HepG2 (cell line): ENCODE data around the gene SHOX. TPM values are rescaled to one million over a fixed set of nuclear protein-coding genes. Genes with fewer than 3 reads are reported as not detected.
"Not testable (repeated sequence)": the region's sequence is repeated elsewhere in the genome, so short reads cannot be mapped to it uniquely, and the experiment has no call there.

Experiments used
- ATAC-seq: fragments of 200-7000 bp; cut with Tn5 transposase; 3 replicates; pipeline ENCODE4 v1.9.1; 2020; ENCODE audit warnings: mild to moderate bottlenecking, moderate library complexity
- BruUV-seq: library from RNA; stranded (reverse); fragments of 400-500 nt; replicated peaks from 2 replicates; lab custom pipeline; 2021; lab: Mats Ljungman, UMichigan
- CTCF ChIA-PET: fragments of 300-600 bp; formaldehyde crosslinking; extraction: SDS; loops from one replicate; lab custom pipeline; 2021; ENCODE audit warnings: low total read pairs, inconsistent platforms, low intra/inter-chr PET ratio; lab: Yijun Ruan, JAX
- POLR2A ChIA-PET: fragments of 350-600 bp; sonication (Branson Sonifier 250); formaldehyde crosslinking; loops from one replicate; lab custom pipeline; 2020; ENCODE audit warnings: antibody characterized with exemption, inconsistent platforms; lab: Yijun Ruan, JAX
- DNase-seq: peaks from one replicate; pipeline ENCODE4 v3.0.0-alpha.2; 2015; ENCODE audit warnings: low spot score
- FAIRE-seq: peaks from 3 replicates; lab custom pipeline; 2011; peaks lifted over from hg19 to GRCh38; lab: Jason Lieb, UNC
- H2AFZ ChIP-seq: one replicate; pipeline ENCODE4 v1.6.1; 2011; ENCODE audit warnings: low read length, inconsistent platforms
- H3K27ac ChIP-seq: fragments of 300-600 bp; 3 replicates; pipeline ENCODE4 v1.8.0; 2011; ENCODE audit warnings: mixed run types, mild to moderate bottlenecking, mixed read lengths, low read length, inconsistent platforms; ENCODE audit not compliant: insufficient read depth; ENCODE audit errors: extremely low read length
- H3K27me3 ChIP-seq, 2 experiments: fragments of 200-600 bp in 1 of 2; 2 replicates in 1 of 2; 3 replicates in 1 of 2; pipeline versions ENCODE4 v1.6.0 to v1.8.0; 2011; ENCODE audit warnings: low read length in 2 of 2, mild to moderate bottlenecking in 2 of 2, moderate library complexity in 2 of 2, inconsistent platforms in 1 of 2; ENCODE audit not compliant: insufficient read depth in 2 of 2, control insufficient read depth in 1 of 2
- H3K36me3 ChIP-seq, 2 experiments: fragments of 200-600 bp in 1 of 2; replicated peaks in 1 of 2; 2 replicates in 1 of 2; 3 replicates in 1 of 2; pipeline versions ENCODE4 v1.5.1 to v1.8.0; 2011; ENCODE audit warnings: low read length in 2 of 2, inconsistent platforms in 1 of 2; ENCODE audit not compliant: insufficient read depth in 2 of 2, control insufficient read depth in 1 of 2
- H3K4me1 ChIP-seq: 2 replicates; pipeline ENCODE4 v1.5.1; 2012; ENCODE audit warnings: low read length, inconsistent platforms; ENCODE audit not compliant: insufficient read depth
- H3K4me2 ChIP-seq: 2 replicates; pipeline ENCODE4 v1.6.0; 2011; ENCODE audit warnings: low read depth, low read length, inconsistent platforms
- H3K4me3 ChIP-seq, 3 experiments: fragments of 200-600 bp in 1 of 3; sonication (generic), shearing (Covaris generic) in 1 of 3; replicated peaks in 1 of 3; 2 replicates each; pipeline ENCODE4 v1.5.1; 2011 to 2016; ENCODE audit warnings: low read length in 3 of 3, inconsistent platforms in 2 of 3, low read depth in 2 of 3, mild to moderate bottlenecking in 2 of 3, control low read depth in 1 of 3, mixed read lengths in 1 of 3; ENCODE audit not compliant: insufficient read depth in 1 of 3
- H3K79me2 ChIP-seq: one replicate; pipeline ENCODE4 v1.6.1; 2011; ENCODE audit warnings: low read length, inconsistent platforms; ENCODE audit not compliant: insufficient read depth
- H3K9ac ChIP-seq: 2 replicates; pipeline ENCODE4 v1.6.0; 2011; ENCODE audit warnings: mild to moderate bottlenecking, low read depth, low read length, inconsistent platforms; ENCODE audit not compliant: insufficient read depth
- H3K9me3 ChIP-seq: 2 replicates; pipeline ENCODE4 v1.5.1; 2012; ENCODE audit warnings: mild to moderate bottlenecking, low read length
- H4K20me1 ChIP-seq: 2 replicates; pipeline ENCODE4 v1.6.0; 2011; ENCODE audit warnings: inconsistent platforms, mild to moderate bottlenecking, low read length, moderate library complexity; ENCODE audit not compliant: insufficient read depth
- BHLHE40 ChIP-seq: IDR thresholded peaks from 2 replicates; pipeline ENCODE4 v1.6.1; 2011; ENCODE audit warnings: low read length, improper control_type of control experiment
- REL ChIP-seq: sonication (generic); formaldehyde crosslinking; conservative IDR thresholded peaks from 2 replicates; pipeline ENCODE4 v1.8.0; 2022; ENCODE audit warnings: mild to moderate bottlenecking, missing genetic modification reagents, moderate library complexity
- REPIN1 ChIP-seq: sonication (generic); formaldehyde crosslinking; IDR thresholded peaks from 2 replicates; pipeline ENCODE4 v1.8.0; 2022; ENCODE audit warnings: missing genetic modification reagents, low read depth, mild to moderate bottlenecking, borderline replicate concordance
- STAT6 ChIP-seq: sonication (generic); formaldehyde crosslinking; IDR thresholded peaks from 2 replicates; pipeline ENCODE4 v1.4.0; 2020; ENCODE audit warnings: missing genetic modification reagents, mild to moderate bottlenecking, borderline replicate concordance
- ZBTB34 ChIP-seq: sonication (generic); formaldehyde crosslinking; IDR thresholded peaks from 2 replicates; pipeline ENCODE4 v1.8.0; 2022; ENCODE audit warnings: mild to moderate bottlenecking, missing genetic modification reagents
- ZBTB42 ChIP-seq: sonication (generic); formaldehyde crosslinking; IDR thresholded peaks from 2 replicates; pipeline ENCODE4 v1.5.0; 2020; ENCODE audit warnings: mild to moderate bottlenecking, missing genetic modification reagents
- WGBS: methylation state at CpG from one replicate; pipeline ENCODE4 v1.1.6; 2017; ENCODE audit warnings: low lambda C conversion rate; 5-methylcytosine and 5-hydroxymethylcytosine counted together
- in situ Hi-C: cut with HindIII; loops from 2 replicates; pipeline ENCODE4 v1.10.0; 2017; ENCODE audit warnings: low pct_unique_long_range_greater_than_20kb; ENCODE audit not compliant: extremely low pct_ligation_motif_present
- intact Hi-C: fragments of 100-400 bp; cut with micrococcal nuclease; formaldehyde crosslinking; loops from one replicate; pipeline ENCODE4 v1.10.0; 2022; ENCODE audit not compliant: unreplicated experiment
- polyA plus RNA-seq, 8 experiments: library from polyadenylated mRNA; depleted of rRNA in 3 of 8; stranded (reverse) in 7 of 8; unstranded in 1 of 8; fragments of >200 nt; fragmentation: Illumina TruSeq in 4 of 8; extraction: Trizol in 4 of 8; gene quantifications; 2 replicates each; pipeline versions ENCODE4 v1.2.1 to v1.2.3, GENCODE V29; 2011 to 2016; ENCODE audit warnings: low read depth in 4 of 8, missing spikeins in 1 of 8, mixed read lengths in 1 of 8; ENCODE audit not compliant: insufficient read depth in 1 of 8
- total RNA-seq, 5 experiments: library from RNA; depleted of rRNA; stranded (reverse); fragments of >200 nt; fragmentation: Illumina TruSeq; extraction: Trizol; gene quantifications; 2 replicates each; pipeline ENCODE4 v1.2.3, GENCODE V29; 2016; ENCODE audit warnings: low read depth in 1 of 5

Gene SHOX
- total and polyA plus RNA-seq, 2 of the 13 experiments (the other 11 are each of a cell fraction or from before 2014, with no cell fraction given), result not detected

GRCh38 chrX:625137-625691, 5.4 kb upstream of the SHOX start:
- no TSS peak for BruUV-seq
- Histone ChIP-seq H3K9me3 (no peaks in the 10 kb centered on the region), H3K79me2 (no peaks in the 10 kb centered on the region), H3K27ac (no peak overlapping the region), H3K27me3 (peaks cover 4 to 20% of the 10 kb centered on the region in 2 experiments; a peak in 4 of 5 replicates), H2AFZ (no peak overlapping the region), H3K4me3 (no peak overlapping the region), H3K9ac (no peak overlapping the region), H3K36me3 (no peaks in the 10 kb centered on the region), H3K4me1 (no peaks in the 10 kb centered on the region), H3K4me2 (no peak overlapping the region), H4K20me1 (no peaks in the 10 kb centered on the region)
- no peak for ATAC-seq
- ChIA-PET CTCF (no interaction called here), POLR2A (no interaction called here)
- in situ Hi-C loops, result no loop called here
- intact Hi-C loops, result no loop called here
- TF ChIP-seq ZBTB34 (CRISPR knock-in tag) (no peak), STAT6 (CRISPR knock-in tag) (no peak), REPIN1 (CRISPR knock-in tag) (no peak), REL (CRISPR knock-in tag) (no peak), BHLHE40 (no peak), ZBTB42 (CRISPR knock-in tag) (no peak)
- DNase-seq, result no peak
- WGBS, result 6% methylated on average over 12 of the region's 12 CpGs
- FAIRE-seq, result no peak

GRCh38 chrX:626047-626446, 4.5 kb upstream of the SHOX start:
- intact Hi-C loops, DNase-seq, H2AFZ ChIP-seq, H3K9me3 ChIP-seq, CTCF ChIA-PET, H3K4me2 ChIP-seq, POLR2A ChIA-PET, H3K79me2 ChIP-seq, H3K9ac ChIP-seq, BruUV-seq, H3K4me1 ChIP-seq, ATAC-seq, in situ Hi-C loops, H4K20me1 ChIP-seq, H3K4me3 ChIP-seq, H3K27ac ChIP-seq, FAIRE-seq, H3K36me3 ChIP-seq: not testable (repeated sequence)
- 0% methylated on average over 2 of the region's 2 CpGs for WGBS
- peaks cover 4 to 26% of the 10 kb centered on the region in 2 experiments; a peak in 4 of 5 replicates for H3K27me3 ChIP-seq
